MCF 10A (cell line): ENCODE results near the gene SMARCAD1. TPM values are rescaled to one million over a fixed set of nuclear protein-coding genes. Genes with fewer than 3 reads are reported as not detected.
A peak's percentile ranks its signal among the peaks of the same experiment; 100 is the strongest.

Source experiments
- Bru-seq: library from RNA; stranded (reverse); fragments of 400-500 nt; gene quantifications from one replicate; lab custom pipeline; 2021; lab: Mats Ljungman, UMichigan
- BruChase-seq, 2 experiments: library from RNA; stranded (reverse); fragments of 400-500 nt; gene quantifications; one replicate each; lab custom pipeline; 2021; lab: Mats Ljungman, UMichigan
- BruUV-seq: library from RNA; stranded (reverse); fragments of 400-500 nt; replicated peaks from 2 replicates; lab custom pipeline; 2021; lab: Mats Ljungman, UMichigan
- CTCF ChIA-PET: fragments of 300-600 bp; sonication (Branson Sonifier 250); formaldehyde crosslinking; extraction: SDS; loops from one replicate; lab custom pipeline; 2021; ENCODE audit warnings: antibody characterized with exemption, inconsistent platforms; lab: Yijun Ruan, JAX
- POLR2A ChIA-PET: fragments of 300-600, 350-650 bp; sonication (Branson Sonifier 250); formaldehyde crosslinking; extraction: SDS; loops from one replicate; lab custom pipeline; 2020; ENCODE audit warnings: antibody characterized with exemption, inconsistent platforms; lab: Yijun Ruan, JAX
- DNase-seq: peaks from one replicate; pipeline ENCODE4 v3.0.0-alpha.2; 2018; ENCODE audit not compliant: unreplicated experiment
- H3K27ac Mint-ChIP-seq: one replicate; pipeline ENCODE4 v1.8.0; 2022; ENCODE audit warnings: mild to moderate bottlenecking, low read depth, mixed read lengths; ENCODE audit not compliant: unreplicated experiment
- H3K27me3 Mint-ChIP-seq: one replicate; pipeline ENCODE4 v1.8.0; 2022; ENCODE audit warnings: mixed read lengths; ENCODE audit not compliant: insufficient read depth, unreplicated experiment
- H3K36me3 Mint-ChIP-seq: one replicate; pipeline ENCODE4 v1.8.0; 2022; ENCODE audit warnings: mild to moderate bottlenecking, moderate library complexity, mixed read lengths; ENCODE audit not compliant: insufficient read depth, unreplicated experiment
- H3K4me1 Mint-ChIP-seq: one replicate; pipeline ENCODE4 v1.8.0; 2022; ENCODE audit warnings: mixed read lengths; ENCODE audit not compliant: insufficient read depth, unreplicated experiment
- H3K4me3 Mint-ChIP-seq: one replicate; pipeline ENCODE4 v1.8.0; 2022; ENCODE audit warnings: mild to moderate bottlenecking, moderate library complexity, mixed read lengths; ENCODE audit not compliant: unreplicated experiment
- H3K9me3 Mint-ChIP-seq: one replicate; pipeline ENCODE4 v1.8.0; 2022; ENCODE audit warnings: mixed read lengths; ENCODE audit not compliant: unreplicated experiment
- CTCF ChIP-seq: fragments of 200-600 bp; IDR thresholded peaks from one replicate; pipeline ENCODE4 v1.8.0; 2022; ENCODE audit warnings: antibody characterized with exemption, mild to moderate bottlenecking; ENCODE audit not compliant: unreplicated experiment
- intact Hi-C: fragments of 100-400 bp; cut with micrococcal nuclease; formaldehyde crosslinking; loops from 2 replicates; pipeline ENCODE4 v1.14.1; 2022
- long read RNA-seq: library from polyadenylated mRNA; stranded (forward); transcript quantifications from one replicate; pipeline ENCODE4 v2.0.0, GENCODE V29; 2022
- total RNA-seq: library from RNA; stranded (reverse); gene quantifications from 2 replicates; pipeline ENCODE4 v1.2.3, GENCODE V29; 2022

Gene SMARCAD1
- total RNA-seq (38.1 and 44.1 TPM in 2 replicates), Bru-seq, nascent RNA (percentile 93 among the genes with signal in this experiment), BruChase-seq, experiment 1, labeled RNA remaining after a 6-hour chase (percentile 90 among the genes with signal in this experiment), BruChase-seq, experiment 2, labeled RNA remaining after a 2-hour chase (percentile 92 among the genes with signal in this experiment)
- long read RNA-seq, full-length matches to known transcripts = 26 of 62 reads
- long read RNA-seq, partial matches to known transcripts = 7 of 62 reads
- long read RNA-seq, other reads (novel, unspliced or antisense) = 29 of 62 reads

GRCh38 chr4:94207469-94208224 is at the start of gene SMARCAD1:
Gene SMARCAD1, plus strand, starts transcription at chr4:94207865. Its CDS starts 530 bp downstream, at chr4:94208395.
- peak; percentile 97 for DNase-seq
- Mint-ChIP-seq H3K27ac (peak within 1 kb of the TSS; percentile 100), H3K4me1 (peaks cover 13% of the 10 kb centered on the region), H3K4me3 (peak within 1 kb of the TSS; percentile 98), H3K36me3 (peaks cover 33% of the 10 kb centered on the region), H3K27me3 (no peaks in the 10 kb centered on the region), H3K9me3 (no peaks in the 10 kb centered on the region)
- TF ChIP-seq CTCF = no peak
- no TSS peak for BruUV-seq
- ChIA-PET CTCF (no interaction called here), POLR2A (interaction anchor here (0.6 to 1.9 kb wide), 13 partner anchors 8 to 1207 kb away, joined by 3 to 11 read pairs (median 3); no protein-coding TSS in a partner anchor)
- intact Hi-C loops = no loop called here

GRCh38 chr4:94158883-94159282 is 48.8 kb upstream of the SMARCAD1 start:
- no peaks in the 10 kb centered on the region for H3K4me1 Mint-ChIP-seq
- no TSS peak for BruUV-seq
- POLR2A ChIA-PET = no interaction called here

GRCh38 chr4:94159790-94160189 is 47.9 kb upstream of the SMARCAD1 start:
- H3K4me3 Mint-ChIP-seq = no peak overlapping the region
- POLR2A ChIA-PET = interaction anchor here (0.7 kb wide), 1 partner anchor 522 kb away, joined by 3 read pairs; no protein-coding TSS in a partner anchor
- no peaks in the 10 kb centered on the region for H3K9me3 Mint-ChIP-seq
- no peaks in the 10 kb centered on the region for H3K4me1 Mint-ChIP-seq
- H3K36me3 Mint-ChIP-seq = peaks cover 5% of the 10 kb centered on the region
- no peak overlapping the region for H3K27ac Mint-ChIP-seq
- CTCF ChIA-PET = interaction anchor here (0.7 kb wide), 2 partner anchors 290 to 1259 kb away, joined by 3 to 4 read pairs; no protein-coding TSS in a partner anchor
- no peak for DNase-seq
- intact Hi-C loops = no loop called here
- H3K27me3 Mint-ChIP-seq = no peaks in the 10 kb centered on the region
- BruUV-seq = no TSS peak
- no peak for TF ChIP-seq CTCF

More at GRCh38 chr4:94158883-94159282, 48.8 kb upstream of the SMARCAD1 start:
- Mint-ChIP-seq H3K9me3 (no peaks in the 10 kb centered on the region), H3K36me3 (peaks cover 5% of the 10 kb centered on the region), H3K4me3 (no peak overlapping the region), H3K27me3 (no peaks in the 10 kb centered on the region), H3K27ac (no peak overlapping the region)
- no peak for TF ChIP-seq CTCF
- intact Hi-C loops = no loop called here
- no peak for DNase-seq
- CTCF ChIA-PET = no interaction called here

GRCh38 chr4:94160774-94161173 is 46.9 kb upstream of the SMARCAD1 start:
- H3K27me3 Mint-ChIP-seq = no peaks in the 10 kb centered on the region
- H3K36me3 Mint-ChIP-seq = peaks cover 5% of the 10 kb centered on the region
- no peaks in the 10 kb centered on the region for H3K4me1 Mint-ChIP-seq
- intact Hi-C loops = no loop called here
- TF ChIP-seq CTCF = no peak
- CTCF ChIA-PET = interaction anchor here (0.6 kb wide), 3 partner anchors 32 to 995 kb away, joined by 3 to 4 read pairs (median 4); no protein-coding TSS in a partner anchor
- H3K4me3 Mint-ChIP-seq = no peak overlapping the region
- peak; percentile 13 for DNase-seq
- POLR2A ChIA-PET = interaction anchor here (1.0 kb wide), 1 partner anchor 32 kb away, joined by 3 read pairs; no protein-coding TSS in a partner anchor
- BruUV-seq = no TSS peak
- H3K27ac Mint-ChIP-seq = no peak overlapping the region
- H3K9me3 Mint-ChIP-seq = no peaks in the 10 kb centered on the region
